GM10266 (cell line): ENCODE data around the gene U2SURP.

Experiments
- DNase-seq: peaks from one replicate; pipeline ENCODE4 v3.0.0; 2012; ENCODE audit errors: extremely low spot score
- TF ChIP-seq, protein P1 (sequence below): IDR thresholded peaks from 2 replicates; pipeline ENCODE4 v1.5.1; 2012; ENCODE audit warnings: mild to moderate bottlenecking, low read depth; ENCODE audit not compliant: control insufficient read depth, insufficient read depth; ENCODE audit errors: missing control alignments

Gene U2SURP

GRCh38 chr3:143099210-143099609 is 97.8 kb downstream of the U2SURP start:
- TF ChIP-seq, protein P1, sequence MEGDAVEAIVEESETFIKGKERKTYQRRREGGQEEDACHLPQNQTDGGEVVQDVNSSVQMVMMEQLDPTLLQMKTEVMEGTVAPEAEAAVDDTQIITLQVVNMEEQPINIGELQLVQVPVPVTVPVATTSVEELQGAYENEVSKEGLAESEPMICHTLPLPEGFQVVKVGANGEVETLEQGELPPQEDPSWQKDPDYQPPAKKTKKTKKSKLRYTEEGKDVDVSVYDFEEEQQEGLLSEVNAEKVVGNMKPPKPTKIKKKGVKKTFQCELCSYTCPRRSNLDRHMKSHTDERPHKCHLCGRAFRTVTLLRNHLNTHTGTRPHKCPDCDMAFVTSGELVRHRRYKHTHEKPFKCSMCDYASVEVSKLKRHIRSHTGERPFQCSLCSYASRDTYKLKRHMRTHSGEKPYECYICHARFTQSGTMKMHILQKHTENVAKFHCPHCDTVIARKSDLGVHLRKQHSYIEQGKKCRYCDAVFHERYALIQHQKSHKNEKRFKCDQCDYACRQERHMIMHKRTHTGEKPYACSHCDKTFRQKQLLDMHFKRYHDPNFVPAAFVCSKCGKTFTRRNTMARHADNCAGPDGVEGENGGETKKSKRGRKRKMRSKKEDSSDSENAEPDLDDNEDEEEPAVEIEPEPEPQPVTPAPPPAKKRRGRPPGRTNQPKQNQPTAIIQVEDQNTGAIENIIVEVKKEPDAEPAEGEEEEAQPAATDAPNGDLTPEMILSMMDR: no peak

DNA sequence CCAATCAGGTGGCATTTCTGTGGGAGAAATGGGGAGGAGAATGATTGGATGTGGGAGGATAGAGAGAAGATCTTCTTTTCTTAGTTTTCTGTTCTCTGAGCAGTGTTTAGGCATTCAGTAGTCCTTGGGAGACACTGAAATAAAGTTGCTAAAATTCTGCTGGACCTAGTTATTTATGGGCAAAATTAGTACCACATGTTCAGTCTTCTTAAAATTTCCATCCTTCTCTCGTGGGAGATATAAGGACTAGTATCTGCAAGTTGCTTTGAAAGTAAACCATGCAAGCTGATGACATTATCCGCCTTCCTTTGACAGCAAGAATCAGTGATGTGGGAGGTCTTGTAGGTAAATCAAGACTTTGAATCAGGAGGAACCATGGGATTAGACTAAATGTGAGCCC is 98.3 kb downstream of the U2SURP start:
- DNase-seq: no peak
- TF ChIP-seq, protein P1: no peak

More at GRCh38 chr3:143099210-143099609, 97.8 kb downstream of the U2SURP start:
- no peak for DNase-seq

GRCh38 chr3:143100451-143100850 is 99.1 kb downstream of the U2SURP start:
- DNase-seq: no peak

GRCh38 chr3:143101792-143102381 is 100.5 kb downstream of the U2SURP start:
- no peak for DNase-seq
- TF ChIP-seq, protein P1: no peak

More at GRCh38 chr3:143100451-143100850, 99.1 kb downstream of the U2SURP start:
- TF ChIP-seq, protein P1: no peak

GRCh38 chr3:143103652-143104051 is 102.3 kb downstream of the U2SURP start:
- TF ChIP-seq, protein P1: no peak
- no peak for DNase-seq

GRCh38 chr3:143105170-143105569 is 103.8 kb downstream of the U2SURP start:
- TF ChIP-seq, protein P1: no peak
- no peak for DNase-seq

GRCh38 chr3:143109861-143110260 is 108.5 kb downstream of the U2SURP start:
- DNase-seq: no peak

More at GRCh38 chr3:143109861-143110260, 108.5 kb downstream of the U2SURP start:
- TF ChIP-seq, protein P1: no peak
